IMR-90 (cell line): Measurements from ENCODE around the gene OVCA2. TPM values are rescaled to one million over a fixed set of nuclear protein-coding genes. Genes with fewer than 3 reads are reported as not detected.
A peak's percentile ranks its signal among the peaks of the same experiment; 100 is the strongest.

Source experiments
- ATAC-seq: fragments of 200-7000 bp; cut with Tn5 transposase; 2 replicates; pipeline ENCODE4 v1.9.1; 2020; ENCODE audit warnings: low read depth, mild to moderate bottlenecking, moderate library complexity
- BruUV-seq: library from RNA; stranded (reverse); fragments of 400-500 nt; replicated peaks from 2 replicates; lab custom pipeline; 2021; lab: Mats Ljungman, UMichigan
- CTCF ChIA-PET: fragments of 300-600 bp; formaldehyde crosslinking; extraction: SDS; loops from one replicate; lab custom pipeline; 2021; ENCODE audit warnings: antibody characterized with exemption; lab: Yijun Ruan, JAX
- POLR2A ChIA-PET: fragments of 300-600 bp; sonication (Branson Sonifier 250); formaldehyde crosslinking; loops from one replicate; lab custom pipeline; 2022; ENCODE audit warnings: antibody characterized with exemption; ENCODE audit not compliant: unreplicated experiment; lab: Charles Lee
- DNase-seq: peaks from one replicate; pipeline ENCODE4 v3.0.0; 2013
- H2AFZ ChIP-seq: replicated peaks from 2 replicates; pipeline ENCODE3; 2013; ENCODE audit warnings: low read length, mild to moderate bottlenecking; ENCODE audit not compliant: poor library complexity
- H2AK5ac ChIP-seq: 2 replicates; pipeline ENCODE4 v1.6.1; 2013; ENCODE audit warnings: low read depth, low read length, inconsistent platforms
- H2AK9ac ChIP-seq: replicated peaks from 2 replicates; pipeline ENCODE3; 2013; ENCODE audit warnings: mild to moderate bottlenecking, low read depth, low read length, moderate library complexity; ENCODE audit not compliant: poor library complexity
- H2BK120ac ChIP-seq: 2 replicates; pipeline ENCODE4 v1.6.1; 2013; ENCODE audit warnings: low read depth, low read length, inconsistent platforms
- H2BK15ac ChIP-seq: 3 replicates; pipeline ENCODE4 v1.6.1; 2013; ENCODE audit warnings: low read depth, low read length, inconsistent platforms
- H2BK20ac ChIP-seq: 2 replicates; pipeline ENCODE4 v1.6.1; 2013; ENCODE audit warnings: low read depth, mild to moderate bottlenecking, inconsistent platforms, low read length, moderate library complexity
- H2BK5ac ChIP-seq: 2 replicates; pipeline ENCODE4 v1.6.1; 2013; ENCODE audit warnings: mild to moderate bottlenecking, low read depth, low read length, inconsistent platforms; ENCODE audit not compliant: poor library complexity, severe bottlenecking
- H3K14ac ChIP-seq: replicated peaks from 2 replicates; pipeline ENCODE4 v1.6.1; 2013; ENCODE audit warnings: low read depth, low read length, inconsistent platforms
- H3K18ac ChIP-seq: 2 replicates; pipeline ENCODE4 v1.6.1; 2013; ENCODE audit warnings: low read depth, low read length, control low read depth
- H3K23ac ChIP-seq: 2 replicates; pipeline ENCODE4 v1.6.1; 2013; ENCODE audit warnings: low read depth, low read length, inconsistent platforms
- H3K27ac ChIP-seq: 2 replicates; pipeline ENCODE4 v1.5.1; 2013; ENCODE audit warnings: mild to moderate bottlenecking, control low read depth, low read length; ENCODE audit not compliant: insufficient read depth
- H3K27me3 ChIP-seq: 2 replicates; pipeline ENCODE4 v1.6.1; 2013; ENCODE audit warnings: low read length; ENCODE audit not compliant: control insufficient read depth, insufficient read depth
- H3K36me3 ChIP-seq: 2 replicates; pipeline ENCODE4 v1.6.1; 2013; ENCODE audit warnings: low read length, mixed read lengths; ENCODE audit not compliant: control insufficient read depth, insufficient read depth
- H3K4ac ChIP-seq: 2 replicates; pipeline ENCODE4 v1.6.1; 2013; ENCODE audit warnings: low read depth, low read length, inconsistent platforms
- H3K4me1 ChIP-seq: 2 replicates; pipeline ENCODE4 v1.6.1; 2013; ENCODE audit warnings: low read length, mixed read lengths; ENCODE audit not compliant: control insufficient read depth, insufficient read depth
- H3K4me2 ChIP-seq: 2 replicates; pipeline ENCODE4 v1.6.1; 2013; ENCODE audit warnings: low read depth, mild to moderate bottlenecking, control low read depth, low read length, moderate library complexity
- H3K4me3 ChIP-seq: 2 replicates; pipeline ENCODE4 v1.5.1; 2013; ENCODE audit warnings: low read depth, mild to moderate bottlenecking, control low read depth, low read length, moderate library complexity; ENCODE audit not compliant: insufficient read depth
- H3K56ac ChIP-seq: 2 replicates; pipeline ENCODE4 v1.6.1; 2013; ENCODE audit warnings: low read length, inconsistent platforms; ENCODE audit not compliant: insufficient read depth; ENCODE audit errors: extremely low read depth
- H3K79me1 ChIP-seq, 2 experiments: 2 replicates each; pipeline ENCODE4 v1.6.1; 2013; ENCODE audit warnings: low read length in 2 of 2, inconsistent platforms in 1 of 2, low read depth in 1 of 2
- H3K9ac ChIP-seq: 2 replicates; pipeline ENCODE4 v1.6.1; 2013; ENCODE audit warnings: low read depth, low read length, control low read depth
- H3K9me1 ChIP-seq: 2 replicates; pipeline ENCODE4 v1.6.1; 2013; ENCODE audit warnings: low read length, inconsistent platforms; ENCODE audit not compliant: insufficient read depth
- H3K9me3 ChIP-seq: 2 replicates; pipeline ENCODE4 v1.6.1; 2013; ENCODE audit warnings: low read length; ENCODE audit not compliant: control insufficient read depth, insufficient read depth
- H4K20me1 ChIP-seq: 2 replicates; pipeline ENCODE4 v1.6.1; 2013; ENCODE audit warnings: low read length, inconsistent platforms; ENCODE audit not compliant: insufficient read depth
- H4K5ac ChIP-seq: 2 replicates; pipeline ENCODE4 v1.6.1; 2013; ENCODE audit warnings: mild to moderate bottlenecking, low read depth, low read length, control low read depth
- H4K8ac ChIP-seq, 2 experiments: 2 replicates each; pipeline ENCODE4 v1.6.1; 2013; ENCODE audit warnings: low read depth in 2 of 2, low read length in 2 of 2, control low read depth in 1 of 2, inconsistent platforms in 1 of 2
- H4K91ac ChIP-seq: 2 replicates; pipeline ENCODE4 v1.6.1; 2013; ENCODE audit warnings: low read depth, low read length, inconsistent platforms; ENCODE audit not compliant: insufficient read depth
- BHLHE40 ChIP-seq: fragments of 150-350 bp; IDR thresholded peaks from 2 replicates; pipeline ENCODE4 v1.6.1; 2016; ENCODE audit warnings: mild to moderate bottlenecking, low read depth, low read length
- NFE2L2 ChIP-seq: fragments of 150-350 bp; IDR thresholded peaks from 2 replicates; pipeline ENCODE4 v1.6.1; 2016; ENCODE audit warnings: low read depth, mild to moderate bottlenecking, low read length
- POLR2A ChIP-seq: IDR thresholded peaks from 2 replicates; pipeline ENCODE4 v1.6.1; 2012; ENCODE audit warnings: mild to moderate bottlenecking, low read depth, low read length
- SMC3 ChIP-seq: fragments of 150-350 bp; IDR thresholded peaks from 2 replicates; pipeline ENCODE4 v1.6.1; 2016; ENCODE audit warnings: low read depth, mild to moderate bottlenecking, antibody characterized with exemption, low read length, moderate library complexity
- WGBS, 2 experiments: methylation state at CpG; one replicate each; pipeline versions ENCODE4 v1.1.5 to v1.1.7; 2013; ENCODE audit warnings: missing lambda C conversion rate in 2 of 2; ENCODE audit not compliant: insufficient read length in 1 of 2; ENCODE audit errors: extremely low coverage in 2 of 2; 5-methylcytosine and 5-hydroxymethylcytosine counted together
- dilution Hi-C: fragments of 300-500 bp; cut with HindIII; formaldehyde crosslinking; loops from one replicate; pipeline ENCODE4 v1.14.3; 2018; ENCODE audit warnings: low sequenced_read_pairs; ENCODE audit not compliant: unreplicated experiment
- in situ Hi-C: fragments of 300-500 bp; cut with MboI; formaldehyde crosslinking; loops from 3 replicates; pipeline ENCODE4 v1.14.3; 2019; ENCODE audit warnings: low sequenced_read_pairs, inconsistent platforms, mixed read lengths
- intact Hi-C: fragments of 100-400 bp; cut with micrococcal nuclease; formaldehyde crosslinking; loops from 2 replicates; pipeline ENCODE4 v1.10.0; 2022
- polyA plus RNA-seq, 3 experiments: library from polyadenylated mRNA; depleted of rRNA; stranded (reverse); fragments of >200 nt; gene quantifications; 2 replicates each; pipeline ENCODE4 v1.2.3, GENCODE V29; 2012; ENCODE audit warnings: low replicate concordance in 1 of 3
- total RNA-seq: library from RNA; depleted of rRNA; stranded (reverse); fragments of >200 nt; gene quantifications from 2 replicates; pipeline ENCODE4 v1.2.3, GENCODE V29; 2012

The OVCA2 gene
- total and polyA plus RNA-seq, 2 of the 4 experiments (the other 2 are of a cell fraction), result 38.7 to 46.9 TPM

DNA sequence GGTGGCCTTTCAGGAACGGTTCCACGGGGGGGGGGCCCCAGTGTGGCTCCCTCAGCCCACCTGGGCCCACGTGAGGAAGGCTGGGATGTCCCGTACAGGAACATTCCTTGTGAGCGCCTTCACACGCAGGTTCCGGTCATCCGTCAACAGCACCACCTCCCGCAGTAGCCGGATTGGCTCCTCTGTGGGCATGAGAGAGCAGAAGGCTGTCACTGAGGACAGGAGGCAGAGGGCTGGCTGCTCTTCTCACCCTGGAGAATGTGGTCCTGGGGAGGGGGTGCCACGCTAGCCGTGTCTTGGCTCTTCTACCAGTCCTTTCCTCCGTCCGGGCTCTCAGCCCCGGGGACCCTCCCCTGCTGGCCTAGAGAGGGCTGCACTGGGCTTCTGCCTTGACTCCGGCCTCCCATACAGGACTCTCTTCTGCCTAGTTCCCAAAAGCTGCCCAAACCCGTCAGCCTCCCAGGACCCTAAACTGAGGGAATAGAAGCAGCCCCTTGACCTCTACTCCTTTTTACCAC, 19.7 kb downstream of the OVCA2 start (continued):
- TF ChIP-seq NFE2L2, result no peak

DNA sequence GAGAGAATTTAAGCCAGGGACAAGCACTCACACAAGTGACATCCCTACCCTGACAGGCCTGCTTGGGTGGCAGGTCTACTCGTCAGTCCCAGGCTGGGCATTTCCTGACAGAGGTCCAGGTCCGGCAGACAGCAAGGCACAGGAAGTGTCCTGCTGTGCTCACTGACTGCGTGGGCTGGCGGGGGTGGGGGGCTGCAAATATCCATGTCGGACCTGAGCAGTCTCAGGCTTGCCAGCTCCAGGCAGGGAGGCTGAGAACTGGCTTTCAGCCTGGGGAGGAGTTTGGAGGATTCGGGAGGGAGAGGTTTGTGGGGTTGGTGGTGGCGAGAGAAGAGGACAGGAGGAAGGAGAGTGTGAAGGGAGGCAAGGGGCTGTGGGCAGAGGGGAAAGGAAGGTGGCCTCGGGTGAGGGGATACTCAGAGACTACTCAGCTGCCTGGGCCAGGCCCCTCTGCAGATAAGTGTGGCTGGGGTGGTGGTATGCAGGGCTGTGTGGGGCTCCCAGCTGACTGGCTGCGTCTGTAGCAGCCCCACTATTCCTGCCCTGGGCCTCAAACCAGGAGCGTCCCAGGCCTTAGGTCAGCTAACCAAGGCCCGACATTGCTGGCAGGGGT, 20.9 kb downstream of the OVCA2 start:
- peaks cover 61% of the 10 kb centered on the region for H3K36me3 ChIP-seq
- peak overlapping the region; percentile 95 for H3K23ac ChIP-seq
- H2BK5ac ChIP-seq, result peak overlapping the region; percentile 95
- ATAC-seq (peak; percentile 7), DNase-seq (peak; percentile 49)
- in situ Hi-C loops (loop anchor here (10.0 kb wide), 1 partner anchor 112 kb away; no protein-coding TSS in a partner anchor), dilution Hi-C loops (no loop called here), intact Hi-C loops (no loop called here)
- peak overlapping the region; percentile 89 for H2AK9ac ChIP-seq
- H4K91ac ChIP-seq, result peak overlapping the region; percentile 90
- BruUV-seq, result no TSS peak
- WGBS, 2 experiments, result 25% methylated on average over 4 of the region's 11 CpGs; no CpG with 5 or more reads in 1 of the 2 experiments
- peak overlapping the region; percentile 72; the same call in 1 of the 3 replicates for H2BK15ac ChIP-seq
- H3K4ac ChIP-seq, result peak overlapping the region; percentile 90
- H3K79me1 ChIP-seq, result peaks cover 28 to 88% of the 10 kb centered on the region in 2 experiments
- H3K9ac ChIP-seq, result peak overlapping the region; percentile 68
- H4K8ac ChIP-seq, result peak overlapping the region; percentile 60 to 84
- peaks cover 75% of the 10 kb centered on the region for H3K4me1 ChIP-seq
- H3K9me3 ChIP-seq, result no peaks in the 10 kb centered on the region
- peak overlapping the region; percentile 94 for H3K18ac ChIP-seq
- H3K9me1 ChIP-seq, result peaks cover 37% of the 10 kb centered on the region
- peak; percentile 41 for TF ChIP-seq POLR2A
- TF ChIP-seq SMC3, result 0 out of 2 replicates have a peak, but pooled peaks have one; percentile 2
- no peak for TF ChIP-seq BHLHE40
- peaks cover 14% of the 10 kb centered on the region for H4K20me1 ChIP-seq
- H3K4me2 ChIP-seq, result peak overlapping the region; percentile 33
- H3K14ac ChIP-seq, result peak overlapping the region; percentile 85
- peak overlapping the region; percentile 52; the same call in 1 of the 2 replicates for H3K56ac ChIP-seq
- ChIA-PET CTCF (no interaction called here), POLR2A (no interaction called here)
- peak overlapping the region; percentile 85 for H3K27ac ChIP-seq
- H2BK20ac ChIP-seq, result peak overlapping the region; percentile 87; the same call in 1 of the 2 replicates
- peak overlapping the region; percentile 99 for H2BK120ac ChIP-seq
- no peaks in the 10 kb centered on the region for H3K27me3 ChIP-seq
- peak overlapping the region; percentile 88 for H4K5ac ChIP-seq
- no peak overlapping the region for H3K4me3 ChIP-seq
- H2AFZ ChIP-seq, result peak overlapping the region; percentile 70
- peak overlapping the region; percentile 95 for H2AK5ac ChIP-seq
